WTC11 (cell line): ENCODE data around the gene WDR7. TPM values are rescaled to one million over a fixed set of nuclear protein-coding genes. Genes with fewer than 3 reads are reported as not detected.

Experiments
- ATAC-seq: fragments of 200-7000 bp; cut with Tn5 transposase; 2 replicates; pipeline ENCODE4 v1.10.0; 2021; ENCODE audit warnings: mild to moderate bottlenecking, moderate library complexity
- CTCF ChIA-PET: fragments of 300-600 bp; sonication (Branson Sonifier 250); formaldehyde crosslinking; loops from one replicate; lab custom pipeline; 2021; ENCODE audit warnings: antibody characterized with exemption; lab: Charles Lee
- POLR2A ChIA-PET: fragments of 350-600 bp; sonication (Branson Sonifier 250); formaldehyde crosslinking; loops from one replicate; lab custom pipeline; 2021; ENCODE audit warnings: antibody characterized with exemption; lab: Charles Lee
- DNase-seq: peaks from one replicate; pipeline ENCODE4 v3.0.0; 2021; ENCODE audit warnings: low spot score
- H3K27ac Mint-ChIP-seq: 2 replicates; pipeline ENCODE4 v1.8.0; 2021; ENCODE audit warnings: mixed read lengths
- H3K27me3 Mint-ChIP-seq: 2 replicates; pipeline ENCODE4 v1.8.0; 2021; ENCODE audit warnings: low read depth, mild to moderate bottlenecking, moderate library complexity, mixed read lengths
- H3K36me3 Mint-ChIP-seq: 2 replicates; pipeline ENCODE4 v1.8.0; 2021; ENCODE audit warnings: mixed read lengths
- H3K4me1 Mint-ChIP-seq: 2 replicates; pipeline ENCODE4 v1.8.0; 2022; ENCODE audit warnings: mixed read lengths
- H3K4me3 Mint-ChIP-seq: 2 replicates; pipeline ENCODE4 v1.8.0; 2021; ENCODE audit warnings: mild to moderate bottlenecking, moderate library complexity, mixed read lengths
- H3K9me3 Mint-ChIP-seq: 2 replicates; pipeline ENCODE4 v1.8.0; 2021; ENCODE audit warnings: mixed read lengths
- CBFB ChIP-seq: sonication (generic); formaldehyde crosslinking; IDR thresholded peaks from 2 replicates; pipeline ENCODE4 v1.8.1; 2022; ENCODE audit warnings: mild to moderate bottlenecking, low read depth, missing genetic modification reagents
- FOXP1 ChIP-seq: sonication (generic); formaldehyde crosslinking; IDR thresholded peaks from 2 replicates; pipeline ENCODE4 v1.8.0; 2022; ENCODE audit warnings: missing genetic modification reagents, mild to moderate bottlenecking, moderate library complexity, borderline replicate concordance
- GTF2I ChIP-seq: fragments of 250-450 bp; sonication (Bioruptor Pico); conservative IDR thresholded peaks from 2 replicates; pipeline ENCODE4 v1.4.0; 2021; ENCODE audit warnings: mild to moderate bottlenecking
- JUN ChIP-seq: sonication (generic); formaldehyde crosslinking; IDR thresholded peaks from 2 replicates; pipeline ENCODE4 v1.8.0; 2023; ENCODE audit warnings: mild to moderate bottlenecking, missing genetic modification reagents
- MXD4 ChIP-seq: fragments of 250-450 bp; sonication (Bioruptor Pico); IDR thresholded peaks from 2 replicates; pipeline ENCODE4 v1.8.0; 2021; ENCODE audit warnings: mild to moderate bottlenecking, moderate library complexity, borderline replicate concordance
- MYBL2 ChIP-seq: sonication (generic); formaldehyde crosslinking; IDR thresholded peaks from 2 replicates; pipeline ENCODE4 v1.8.1; 2023; ENCODE audit warnings: mild to moderate bottlenecking, moderate library complexity, missing genetic modification reagents
- NFE2L1 ChIP-seq: sonication (generic); formaldehyde crosslinking; IDR thresholded peaks from 2 replicates; pipeline ENCODE4 v1.8.1; 2023; ENCODE audit warnings: missing genetic modification reagents
- NFYB ChIP-seq: sonication (generic); formaldehyde crosslinking; conservative IDR thresholded peaks from 2 replicates; pipeline ENCODE4 v1.8.0; 2022; ENCODE audit warnings: low read depth, missing genetic modification reagents
- NR1H2 ChIP-seq: sonication (generic); formaldehyde crosslinking; IDR thresholded peaks from 2 replicates; pipeline ENCODE4 v1.9.0; 2021; ENCODE audit warnings: mild to moderate bottlenecking, moderate library complexity, missing genetic modification reagents
- NR3C1 ChIP-seq: sonication (generic); formaldehyde crosslinking; conservative IDR thresholded peaks from 2 replicates; pipeline ENCODE4 v1.8.1; 2023; ENCODE audit warnings: low read depth, mild to moderate bottlenecking, missing genetic modification reagents
- PRRX2 ChIP-seq: fragments of 250-450 bp; sonication (Bioruptor Pico); IDR thresholded peaks from 2 replicates; pipeline ENCODE4 v1.8.0; 2021; ENCODE audit warnings: mild to moderate bottlenecking
- TCF7 ChIP-seq: sonication (generic); formaldehyde crosslinking; IDR thresholded peaks from 2 replicates; pipeline ENCODE4 v1.8.0; 2022; ENCODE audit warnings: mild to moderate bottlenecking, low read depth, missing genetic modification reagents, moderate library complexity
- ZNF232 ChIP-seq: sonication (generic); formaldehyde crosslinking; IDR thresholded peaks from 2 replicates; pipeline ENCODE4 v1.8.0; 2022; ENCODE audit warnings: mild to moderate bottlenecking, missing genetic modification reagents
- ZNF317 ChIP-seq: sonication (generic); formaldehyde crosslinking; IDR thresholded peaks from 2 replicates; pipeline ENCODE4 v1.8.1; 2023; ENCODE audit warnings: low read depth, mild to moderate bottlenecking, moderate library complexity, missing genetic modification reagents, borderline replicate concordance
- ZNF671 ChIP-seq: fragments of 250-450 bp; sonication (Bioruptor Pico); IDR thresholded peaks from 2 replicates; pipeline ENCODE4 v1.8.0; 2021; ENCODE audit warnings: mild to moderate bottlenecking
- total RNA-seq: library from RNA; stranded (reverse); gene quantifications from 3 replicates; pipeline ENCODE4 v1.2.3, GENCODE V29; 2021
- TF ChIP-seq, protein P1 (sequence below): sonication (generic); formaldehyde crosslinking; conservative IDR thresholded peaks from 2 replicates; pipeline ENCODE4 v1.8.1; 2023; ENCODE audit warnings: mild to moderate bottlenecking, low read depth, missing genetic modification reagents, moderate library complexity
- TF ChIP-seq, protein P2 (sequence below): sonication (generic); formaldehyde crosslinking; IDR thresholded peaks from 2 replicates; pipeline ENCODE4 v1.8.1; 2023; ENCODE audit warnings: mild to moderate bottlenecking, missing genetic modification reagents, moderate library complexity
- TF ChIP-seq, protein P3 (sequence below): sonication (generic); formaldehyde crosslinking; IDR thresholded peaks from 2 replicates; pipeline ENCODE4 v1.8.1; 2023; ENCODE audit warnings: mild to moderate bottlenecking, missing genetic modification reagents, moderate library complexity
- TF ChIP-seq, protein P4 (sequence below): sonication (generic); formaldehyde crosslinking; IDR thresholded peaks from 2 replicates; pipeline ENCODE4 v1.8.1; 2022; ENCODE audit warnings: mild to moderate bottlenecking, moderate library complexity, missing genetic modification reagents
- TF ChIP-seq, protein P5 (sequence below): fragments of 250-450 bp; sonication (Bioruptor Pico); IDR thresholded peaks from 2 replicates; pipeline ENCODE4 v1.8.0; 2021; ENCODE audit warnings: mild to moderate bottlenecking
- TF ChIP-seq, protein P6 (sequence below): sonication (generic); formaldehyde crosslinking; IDR thresholded peaks from 2 replicates; pipeline ENCODE4 v1.8.0; 2022; ENCODE audit warnings: mild to moderate bottlenecking, missing genetic modification reagents
- TF ChIP-seq, protein P7 (sequence below): sonication (generic); formaldehyde crosslinking; IDR thresholded peaks from 2 replicates; pipeline ENCODE4 v1.8.0; 2022; ENCODE audit warnings: missing genetic modification reagents
- TF ChIP-seq, protein P8 (sequence below): sonication (generic); formaldehyde crosslinking; IDR thresholded peaks from 2 replicates; pipeline ENCODE4 v1.8.1; 2023; ENCODE audit warnings: mild to moderate bottlenecking, missing genetic modification reagents
- TF ChIP-seq, protein P9 (sequence below): sonication (generic); formaldehyde crosslinking; conservative IDR thresholded peaks from 2 replicates; pipeline ENCODE4 v1.8.1; 2022; ENCODE audit warnings: mild to moderate bottlenecking, missing genetic modification reagents

The WDR7 gene
- total RNA-seq, 1 experiment from 2014 or later = 12.2 TPM

DNA sequence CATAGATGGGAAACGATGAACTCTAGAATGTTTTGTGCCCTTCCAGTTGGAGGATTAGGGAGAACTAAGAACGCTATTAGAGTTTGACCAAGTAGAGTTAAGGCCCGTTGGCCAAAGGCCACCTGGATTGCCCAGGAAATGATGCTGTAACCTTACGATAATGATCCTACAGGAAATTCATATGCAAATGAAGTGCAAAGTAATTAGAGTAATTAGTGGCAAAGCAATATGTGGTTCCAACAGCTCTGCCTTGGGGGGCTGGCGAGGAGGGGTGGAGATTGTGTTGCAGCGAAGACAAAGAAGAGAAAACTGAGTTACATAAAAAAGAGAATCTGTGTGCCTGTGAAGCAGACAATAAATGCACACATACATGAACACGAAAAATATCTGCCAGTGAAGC is 434.2 kb downstream of the WDR7 start:
- Mint-ChIP-seq H3K4me3 (no peak overlapping the region; the same call in 1 of the 2 replicates), H3K27ac (0 out of 2 replicates have a peak overlapping the region, but pooled peaks have one; percentile 9), H3K9me3 (peaks cover 17% of the 10 kb centered on the region), H3K4me1 (peaks cover 51% of the 10 kb centered on the region), H3K36me3 (peaks cover 9% of the 10 kb centered on the region), H3K27me3 (peaks cover 25% of the 10 kb centered on the region)
- no peak for ATAC-seq
- ChIA-PET POLR2A (no interaction called here), CTCF (no interaction called here)
- TF ChIP-seq NR3C1 = no peak
- no peak for TF ChIP-seq NFYB (CRISPR knock-in tag)
- TF ChIP-seq NFE2L1 = no peak
- TF ChIP-seq ZNF671 = no peak
- no peak for TF ChIP-seq ZNF232 (CRISPR knock-in tag)
- TF ChIP-seq, protein P1, sequence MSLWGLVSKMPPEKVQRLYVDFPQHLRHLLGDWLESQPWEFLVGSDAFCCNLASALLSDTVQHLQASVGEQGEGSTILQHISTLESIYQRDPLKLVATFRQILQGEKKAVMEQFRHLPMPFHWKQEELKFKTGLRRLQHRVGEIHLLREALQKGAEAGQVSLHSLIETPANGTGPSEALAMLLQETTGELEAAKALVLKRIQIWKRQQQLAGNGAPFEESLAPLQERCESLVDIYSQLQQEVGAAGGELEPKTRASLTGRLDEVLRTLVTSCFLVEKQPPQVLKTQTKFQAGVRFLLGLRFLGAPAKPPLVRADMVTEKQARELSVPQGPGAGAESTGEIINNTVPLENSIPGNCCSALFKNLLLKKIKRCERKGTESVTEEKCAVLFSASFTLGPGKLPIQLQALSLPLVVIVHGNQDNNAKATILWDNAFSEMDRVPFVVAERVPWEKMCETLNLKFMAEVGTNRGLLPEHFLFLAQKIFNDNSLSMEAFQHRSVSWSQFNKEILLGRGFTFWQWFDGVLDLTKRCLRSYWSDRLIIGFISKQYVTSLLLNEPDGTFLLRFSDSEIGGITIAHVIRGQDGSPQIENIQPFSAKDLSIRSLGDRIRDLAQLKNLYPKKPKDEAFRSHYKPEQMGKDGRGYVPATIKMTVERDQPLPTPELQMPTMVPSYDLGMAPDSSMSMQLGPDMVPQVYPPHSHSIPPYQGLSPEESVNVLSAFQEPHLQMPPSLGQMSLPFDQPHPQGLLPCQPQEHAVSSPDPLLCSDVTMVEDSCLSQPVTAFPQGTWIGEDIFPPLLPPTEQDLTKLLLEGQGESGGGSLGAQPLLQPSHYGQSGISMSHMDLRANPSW = no peak
- TF ChIP-seq GTF2I (CRISPR knock-in tag) = no peak
- TF ChIP-seq, protein P2, sequence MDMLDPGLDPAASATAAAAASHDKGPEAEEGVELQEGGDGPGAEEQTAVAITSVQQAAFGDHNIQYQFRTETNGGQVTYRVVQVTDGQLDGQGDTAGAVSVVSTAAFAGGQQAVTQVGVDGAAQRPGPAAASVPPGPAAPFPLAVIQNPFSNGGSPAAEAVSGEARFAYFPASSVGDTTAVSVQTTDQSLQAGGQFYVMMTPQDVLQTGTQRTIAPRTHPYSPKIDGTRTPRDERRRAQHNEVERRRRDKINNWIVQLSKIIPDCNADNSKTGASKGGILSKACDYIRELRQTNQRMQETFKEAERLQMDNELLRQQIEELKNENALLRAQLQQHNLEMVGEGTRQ (CRISPR knock-in tag) = no peak
- TF ChIP-seq, protein P3, sequence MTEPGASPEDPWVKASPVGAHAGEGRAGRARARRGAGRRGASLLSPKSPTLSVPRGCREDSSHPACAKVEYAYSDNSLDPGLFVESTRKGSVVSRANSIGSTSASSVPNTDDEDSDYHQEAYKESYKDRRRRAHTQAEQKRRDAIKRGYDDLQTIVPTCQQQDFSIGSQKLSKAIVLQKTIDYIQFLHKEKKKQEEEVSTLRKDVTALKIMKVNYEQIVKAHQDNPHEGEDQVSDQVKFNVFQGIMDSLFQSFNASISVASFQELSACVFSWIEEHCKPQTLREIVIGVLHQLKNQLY = no peak
- TF ChIP-seq NR1H2 (CRISPR knock-in tag) = no peak
- no peak for TF ChIP-seq JUN (CRISPR knock-in tag)
- TF ChIP-seq, protein P4, sequence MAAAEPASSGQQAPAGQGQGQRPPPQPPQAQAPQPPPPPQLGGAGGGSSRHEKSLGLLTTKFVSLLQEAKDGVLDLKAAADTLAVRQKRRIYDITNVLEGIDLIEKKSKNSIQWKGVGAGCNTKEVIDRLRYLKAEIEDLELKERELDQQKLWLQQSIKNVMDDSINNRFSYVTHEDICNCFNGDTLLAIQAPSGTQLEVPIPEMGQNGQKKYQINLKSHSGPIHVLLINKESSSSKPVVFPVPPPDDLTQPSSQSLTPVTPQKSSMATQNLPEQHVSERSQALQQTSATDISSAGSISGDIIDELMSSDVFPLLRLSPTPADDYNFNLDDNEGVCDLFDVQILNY (CRISPR knock-in tag) = no peak
- TF ChIP-seq, protein P5, sequence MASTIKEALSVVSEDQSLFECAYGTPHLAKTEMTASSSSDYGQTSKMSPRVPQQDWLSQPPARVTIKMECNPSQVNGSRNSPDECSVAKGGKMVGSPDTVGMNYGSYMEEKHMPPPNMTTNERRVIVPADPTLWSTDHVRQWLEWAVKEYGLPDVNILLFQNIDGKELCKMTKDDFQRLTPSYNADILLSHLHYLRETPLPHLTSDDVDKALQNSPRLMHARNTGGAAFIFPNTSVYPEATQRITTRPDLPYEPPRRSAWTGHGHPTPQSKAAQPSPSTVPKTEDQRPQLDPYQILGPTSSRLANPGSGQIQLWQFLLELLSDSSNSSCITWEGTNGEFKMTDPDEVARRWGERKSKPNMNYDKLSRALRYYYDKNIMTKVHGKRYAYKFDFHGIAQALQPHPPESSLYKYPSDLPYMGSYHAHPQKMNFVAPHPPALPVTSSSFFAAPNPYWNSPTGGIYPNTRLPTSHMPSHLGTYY = no peak
- no peak for TF ChIP-seq ZNF317
- TF ChIP-seq TCF7 = no peak
- no peak for DNase-seq

DNA sequence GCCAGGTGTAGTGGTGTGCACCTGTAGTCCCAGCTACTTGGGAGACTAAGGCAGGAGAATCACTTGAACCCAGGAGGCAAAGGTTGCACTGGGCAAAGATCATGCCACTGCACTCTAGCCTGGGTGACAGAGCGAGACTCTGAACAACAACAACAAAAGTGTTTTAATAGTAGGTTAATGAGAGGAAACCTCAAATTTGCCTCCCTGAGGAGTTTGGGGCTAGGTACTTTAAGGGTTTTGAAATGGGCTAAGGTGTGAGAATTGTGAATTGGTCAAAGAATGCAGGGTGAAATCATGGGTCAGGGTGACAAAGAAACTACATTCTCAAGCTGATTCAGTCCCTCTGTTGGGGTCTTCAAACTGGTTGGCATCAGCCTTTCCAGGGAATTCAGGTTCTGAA is 435.0 kb downstream of the WDR7 start:
- DNase-seq = no peak
- Mint-ChIP-seq H3K4me1 (peaks cover 52% of the 10 kb centered on the region), H3K4me3 (no peak overlapping the region), H3K27ac (no peak overlapping the region), H3K36me3 (peaks cover 8% of the 10 kb centered on the region), H3K9me3 (peaks cover 16% of the 10 kb centered on the region), H3K27me3 (peaks cover 25% of the 10 kb centered on the region)
- POLR2A ChIA-PET = no interaction called here
- CTCF ChIA-PET = no interaction called here
- no peak for ATAC-seq
- no peak for TF ChIP-seq PRRX2 (CRISPR knock-in tag)
- TF ChIP-seq ZNF317 = no peak
- TF ChIP-seq, protein P6, sequence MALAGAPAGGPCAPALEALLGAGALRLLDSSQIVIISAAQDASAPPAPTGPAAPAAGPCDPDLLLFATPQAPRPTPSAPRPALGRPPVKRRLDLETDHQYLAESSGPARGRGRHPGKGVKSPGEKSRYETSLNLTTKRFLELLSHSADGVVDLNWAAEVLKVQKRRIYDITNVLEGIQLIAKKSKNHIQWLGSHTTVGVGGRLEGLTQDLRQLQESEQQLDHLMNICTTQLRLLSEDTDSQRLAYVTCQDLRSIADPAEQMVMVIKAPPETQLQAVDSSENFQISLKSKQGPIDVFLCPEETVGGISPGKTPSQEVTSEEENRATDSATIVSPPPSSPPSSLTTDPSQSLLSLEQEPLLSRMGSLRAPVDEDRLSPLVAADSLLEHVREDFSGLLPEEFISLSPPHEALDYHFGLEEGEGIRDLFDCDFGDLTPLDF (CRISPR knock-in tag) = no peak
- TF ChIP-seq MXD4 (CRISPR knock-in tag) = no peak
- TF ChIP-seq, protein P7, sequence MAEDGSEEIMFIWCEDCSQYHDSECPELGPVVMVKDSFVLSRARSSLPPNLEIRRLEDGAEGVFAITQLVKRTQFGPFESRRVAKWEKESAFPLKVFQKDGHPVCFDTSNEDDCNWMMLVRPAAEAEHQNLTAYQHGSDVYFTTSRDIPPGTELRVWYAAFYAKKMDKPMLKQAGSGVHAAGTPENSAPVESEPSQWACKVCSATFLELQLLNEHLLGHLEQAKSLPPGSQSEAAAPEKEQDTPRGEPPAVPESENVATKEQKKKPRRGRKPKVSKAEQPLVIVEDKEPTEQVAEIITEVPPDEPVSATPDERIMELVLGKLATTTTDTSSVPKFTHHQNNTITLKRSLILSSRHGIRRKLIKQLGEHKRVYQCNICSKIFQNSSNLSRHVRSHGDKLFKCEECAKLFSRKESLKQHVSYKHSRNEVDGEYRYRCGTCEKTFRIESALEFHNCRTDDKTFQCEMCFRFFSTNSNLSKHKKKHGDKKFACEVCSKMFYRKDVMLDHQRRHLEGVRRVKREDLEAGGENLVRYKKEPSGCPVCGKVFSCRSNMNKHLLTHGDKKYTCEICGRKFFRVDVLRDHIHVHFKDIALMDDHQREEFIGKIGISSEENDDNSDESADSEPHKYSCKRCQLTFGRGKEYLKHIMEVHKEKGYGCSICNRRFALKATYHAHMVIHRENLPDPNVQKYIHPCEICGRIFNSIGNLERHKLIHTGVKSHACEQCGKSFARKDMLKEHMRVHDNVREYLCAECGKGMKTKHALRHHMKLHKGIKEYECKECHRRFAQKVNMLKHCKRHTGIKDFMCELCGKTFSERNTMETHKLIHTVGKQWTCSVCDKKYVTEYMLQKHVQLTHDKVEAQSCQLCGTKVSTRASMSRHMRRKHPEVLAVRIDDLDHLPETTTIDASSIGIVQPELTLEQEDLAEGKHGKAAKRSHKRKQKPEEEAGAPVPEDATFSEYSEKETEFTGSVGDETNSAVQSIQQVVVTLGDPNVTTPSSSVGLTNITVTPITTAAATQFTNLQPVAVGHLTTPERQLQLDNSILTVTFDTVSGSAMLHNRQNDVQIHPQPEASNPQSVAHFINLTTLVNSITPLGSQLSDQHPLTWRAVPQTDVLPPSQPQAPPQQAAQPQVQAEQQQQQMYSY = no peak
- no peak for TF ChIP-seq FOXP1
- TF ChIP-seq MYBL2 (CRISPR knock-in tag) = no peak
- TF ChIP-seq, protein P8, sequence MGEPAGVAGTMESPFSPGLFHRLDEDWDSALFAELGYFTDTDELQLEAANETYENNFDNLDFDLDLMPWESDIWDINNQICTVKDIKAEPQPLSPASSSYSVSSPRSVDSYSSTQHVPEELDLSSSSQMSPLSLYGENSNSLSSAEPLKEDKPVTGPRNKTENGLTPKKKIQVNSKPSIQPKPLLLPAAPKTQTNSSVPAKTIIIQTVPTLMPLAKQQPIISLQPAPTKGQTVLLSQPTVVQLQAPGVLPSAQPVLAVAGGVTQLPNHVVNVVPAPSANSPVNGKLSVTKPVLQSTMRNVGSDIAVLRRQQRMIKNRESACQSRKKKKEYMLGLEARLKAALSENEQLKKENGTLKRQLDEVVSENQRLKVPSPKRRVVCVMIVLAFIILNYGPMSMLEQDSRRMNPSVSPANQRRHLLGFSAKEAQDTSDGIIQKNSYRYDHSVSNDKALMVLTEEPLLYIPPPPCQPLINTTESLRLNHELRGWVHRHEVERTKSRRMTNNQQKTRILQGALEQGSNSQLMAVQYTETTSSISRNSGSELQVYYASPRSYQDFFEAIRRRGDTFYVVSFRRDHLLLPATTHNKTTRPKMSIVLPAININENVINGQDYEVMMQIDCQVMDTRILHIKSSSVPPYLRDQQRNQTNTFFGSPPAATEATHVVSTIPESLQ (CRISPR knock-in tag) = no peak
- TF ChIP-seq ZNF232 (CRISPR knock-in tag) = no peak
- no peak for TF ChIP-seq CBFB (CRISPR knock-in tag)
- TF ChIP-seq, protein P9, sequence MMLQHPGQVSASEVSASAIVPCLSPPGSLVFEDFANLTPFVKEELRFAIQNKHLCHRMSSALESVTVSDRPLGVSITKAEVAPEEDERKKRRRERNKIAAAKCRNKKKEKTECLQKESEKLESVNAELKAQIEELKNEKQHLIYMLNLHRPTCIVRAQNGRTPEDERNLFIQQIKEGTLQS = no peak
